GM15510 (cell line): ENCODE measurements around the gene EFNA5.

Source experiments
- POLR2A ChIP-seq: IDR thresholded peaks from 3 replicates; pipeline ENCODE4 v1.6.1; 2011; ENCODE audit warnings: borderline replicate concordance; ENCODE audit not compliant: insufficient read length; ENCODE audit errors: extremely low read depth

Gene EFNA5

DNA sequence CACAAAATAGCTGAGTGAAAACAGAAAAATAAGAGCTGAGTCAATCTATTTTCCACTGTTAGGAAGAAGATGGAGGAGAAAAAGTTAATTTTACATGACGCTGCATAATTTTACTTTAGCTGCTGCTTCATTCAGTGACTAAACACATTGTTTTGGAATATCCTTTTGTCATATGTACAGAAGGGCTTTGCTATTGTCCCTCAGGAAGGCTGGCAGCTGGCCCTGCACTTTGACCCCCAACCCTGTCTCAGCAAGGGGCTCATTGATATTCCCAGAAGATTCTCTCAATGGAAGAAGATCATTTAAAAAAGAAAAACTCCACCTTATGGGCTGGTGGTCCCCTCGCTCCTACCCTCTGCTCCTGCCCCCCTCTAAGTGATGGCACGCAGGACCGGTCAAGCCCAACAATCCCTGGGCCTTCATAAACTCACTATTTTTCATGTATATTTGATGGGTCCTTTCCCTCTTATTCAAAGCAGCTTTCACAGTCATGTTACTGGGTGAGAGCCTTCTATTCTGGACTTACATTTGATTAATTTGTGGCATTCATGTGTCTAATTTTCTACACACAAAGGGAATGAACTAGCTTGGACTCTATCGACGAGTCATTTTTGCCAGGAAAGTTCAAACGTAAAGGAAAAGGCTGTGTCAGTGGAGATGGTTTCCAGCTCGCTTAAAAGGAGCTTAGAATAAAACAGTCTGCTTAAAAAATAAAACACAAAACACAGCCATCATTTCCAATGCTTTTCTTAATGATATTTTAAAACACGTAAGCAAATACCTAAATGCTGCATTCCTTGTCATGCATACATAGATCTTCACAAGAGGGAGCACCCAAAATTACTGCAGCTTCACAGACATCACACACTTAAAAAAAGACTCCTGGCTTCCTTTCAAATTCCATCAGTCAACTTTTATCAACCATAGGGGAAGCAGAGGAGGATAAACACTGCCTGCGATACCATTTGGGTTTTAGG is 104.7 kb downstream of the EFNA5 start:
- no peak for TF ChIP-seq POLR2A

- TF ChIP-seq POLR2A = no peak
These were observed 105.8 kb downstream of the EFNA5 start for GRCh38 chr5:107564931-107565372.

- no peak for TF ChIP-seq POLR2A
These were observed 106.7 kb downstream of the EFNA5 start for GRCh38 chr5:107563959-107564544.

GRCh38 chr5:107560377-107560776 is 110.4 kb downstream of the EFNA5 start:
- TF ChIP-seq POLR2A = no peak

- no peak for TF ChIP-seq POLR2A
These were observed 111.8 kb downstream of the EFNA5 start for GRCh38 chr5:107558823-107559375.

DNA sequence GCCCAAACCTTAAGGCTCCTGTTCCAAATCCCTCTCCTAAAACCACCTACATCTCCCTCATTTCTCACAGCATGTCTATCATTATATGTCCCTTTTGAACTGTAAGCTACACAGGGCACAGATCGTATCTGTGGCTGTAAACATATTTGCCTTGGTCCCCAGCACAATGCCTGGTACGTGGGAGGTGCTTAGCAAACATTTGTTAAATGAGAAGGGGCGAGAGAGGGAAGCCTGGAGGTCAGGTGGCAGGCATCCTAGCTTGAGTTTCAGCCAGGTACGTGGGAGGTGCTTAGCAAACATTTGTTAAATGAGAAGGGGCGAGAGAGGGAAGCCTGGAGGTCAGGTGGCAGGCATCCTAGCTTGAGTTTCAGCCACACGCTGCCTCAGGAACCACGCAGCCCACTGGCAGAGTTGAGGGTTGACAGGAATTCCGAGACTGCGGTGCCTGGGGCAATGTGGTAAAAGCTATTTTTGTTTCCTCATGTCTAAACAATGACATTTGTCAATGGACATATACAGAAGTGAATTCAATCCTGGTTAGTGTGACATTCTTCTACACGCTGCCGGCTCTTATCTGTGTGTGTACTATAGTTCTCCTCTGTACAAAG is 113.6 kb downstream of the EFNA5 start:
- TF ChIP-seq POLR2A = no peak

DNA sequence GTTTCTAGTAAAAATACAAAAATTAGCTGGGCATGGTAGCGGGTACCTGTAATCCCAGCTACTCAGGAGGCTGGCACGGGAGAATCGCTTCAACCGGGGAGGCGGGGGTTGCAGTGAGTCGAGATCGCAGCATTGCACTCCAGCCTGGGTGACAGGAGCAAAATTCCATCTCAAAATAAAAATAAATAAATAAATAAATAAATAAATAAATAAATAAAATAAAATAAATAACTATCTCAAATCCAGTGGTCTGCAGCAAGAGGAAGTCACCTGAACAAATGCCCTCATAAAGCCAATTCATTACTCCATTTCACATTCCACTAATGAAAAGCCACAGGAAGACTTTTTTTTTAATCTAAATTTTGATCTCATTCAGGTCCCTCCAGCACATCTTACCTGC is 114.2 kb downstream of the EFNA5 start:
- TF ChIP-seq POLR2A = no peak

GRCh38 chr5:107555425-107556090 is 115.2 kb downstream of the EFNA5 start:
- TF ChIP-seq POLR2A = no peak

GRCh38 chr5:107554776-107555424 is 115.8 kb downstream of the EFNA5 start:
- TF ChIP-seq POLR2A = no peak

DNA sequence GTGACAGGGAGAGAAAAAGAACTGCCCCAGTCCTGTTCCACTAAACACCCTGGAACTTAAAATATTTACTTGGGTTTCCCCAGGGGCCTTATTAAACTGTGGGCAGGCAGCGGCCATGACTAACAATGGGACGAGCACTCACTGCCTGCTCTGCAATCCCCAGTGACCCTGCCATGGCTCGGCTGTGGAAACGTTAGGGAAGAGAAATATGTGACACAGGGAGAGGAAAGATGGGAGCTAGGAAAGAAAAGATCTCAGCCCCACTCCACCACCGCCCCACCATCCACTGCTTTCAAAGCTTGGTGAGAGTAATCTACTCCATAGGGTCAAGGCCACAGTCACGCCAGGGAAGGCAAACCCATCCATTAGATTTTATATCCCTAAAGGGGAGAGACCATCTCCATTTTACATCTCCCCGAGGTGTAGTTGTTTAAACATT is 117.6 kb downstream of the EFNA5 start:
- no peak for TF ChIP-seq POLR2A

DNA sequence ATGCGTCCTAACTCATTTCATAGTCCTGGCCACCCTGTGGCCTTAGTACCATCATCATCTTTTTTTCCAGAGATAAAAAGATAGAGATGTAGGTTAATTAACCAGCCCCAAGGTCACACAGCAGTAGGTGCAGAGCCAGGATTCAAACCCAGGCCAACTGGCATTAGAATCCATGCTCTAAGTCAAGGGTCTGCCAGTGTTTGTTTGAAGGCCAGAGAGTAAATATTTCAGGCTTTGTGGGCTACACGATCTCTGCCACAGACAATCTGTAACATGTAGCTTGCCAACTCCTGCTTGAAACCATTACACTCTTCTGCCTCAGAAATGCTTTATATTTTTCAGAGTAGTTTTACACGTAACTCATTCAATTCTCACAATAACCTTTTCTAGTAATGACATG is 119.6 kb downstream of the EFNA5 start:
- no peak for TF ChIP-seq POLR2A

- no peak for TF ChIP-seq POLR2A
These were observed 121.2 kb downstream of the EFNA5 start for GRCh38 chr5:107549567-107549966.

- TF ChIP-seq POLR2A = no peak
These were observed 122.3 kb downstream of the EFNA5 start for GRCh38 chr5:107548477-107548876.

- TF ChIP-seq POLR2A = no peak
These were observed 124.0 kb downstream of the EFNA5 start for GRCh38 chr5:107546719-107547118.
